OCI-LY3 (cell line): ENCODE results near the gene LIN7B.

Experiments
- EZH2phosphoT487 ChIP-seq: fragments of 200-600 bp; shearing (Covaris generic); IDR thresholded peaks from 2 replicates; pipeline ENCODE4 v1.6.1; 2018; ENCODE audit warnings: antibody characterized with exemption, mixed run types, low read depth
- TF ChIP-seq, protein P1 (sequence below): fragments of 200-600, 300-600 bp; sonication (generic); IDR thresholded peaks from 2 replicates; pipeline ENCODE4 v1.5.1; 2014; ENCODE audit warnings: antibody characterized with exemption, low read length, low read depth

DNA sequence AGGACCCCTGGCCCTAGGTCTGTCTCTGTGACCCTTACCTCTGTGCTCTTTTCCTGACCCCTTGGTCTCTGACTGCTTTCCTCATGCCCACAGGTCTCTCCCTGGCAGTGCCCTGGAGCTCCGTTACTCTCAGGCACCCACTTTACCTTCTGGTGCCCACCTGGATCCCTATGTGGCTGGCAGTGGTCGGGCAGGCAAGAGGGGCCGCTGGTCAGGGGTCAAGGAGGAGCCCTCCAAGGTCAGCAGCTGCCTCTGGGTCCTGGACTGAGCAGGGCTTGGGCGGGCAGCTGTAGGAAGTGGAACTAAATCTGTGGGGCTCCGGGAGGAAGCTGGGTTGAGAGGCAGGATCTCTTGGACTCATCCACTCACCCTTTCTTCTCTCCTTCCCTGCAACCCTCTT, 21.5 kb downstream of the LIN7B start:
- TF ChIP-seq, protein P1, sequence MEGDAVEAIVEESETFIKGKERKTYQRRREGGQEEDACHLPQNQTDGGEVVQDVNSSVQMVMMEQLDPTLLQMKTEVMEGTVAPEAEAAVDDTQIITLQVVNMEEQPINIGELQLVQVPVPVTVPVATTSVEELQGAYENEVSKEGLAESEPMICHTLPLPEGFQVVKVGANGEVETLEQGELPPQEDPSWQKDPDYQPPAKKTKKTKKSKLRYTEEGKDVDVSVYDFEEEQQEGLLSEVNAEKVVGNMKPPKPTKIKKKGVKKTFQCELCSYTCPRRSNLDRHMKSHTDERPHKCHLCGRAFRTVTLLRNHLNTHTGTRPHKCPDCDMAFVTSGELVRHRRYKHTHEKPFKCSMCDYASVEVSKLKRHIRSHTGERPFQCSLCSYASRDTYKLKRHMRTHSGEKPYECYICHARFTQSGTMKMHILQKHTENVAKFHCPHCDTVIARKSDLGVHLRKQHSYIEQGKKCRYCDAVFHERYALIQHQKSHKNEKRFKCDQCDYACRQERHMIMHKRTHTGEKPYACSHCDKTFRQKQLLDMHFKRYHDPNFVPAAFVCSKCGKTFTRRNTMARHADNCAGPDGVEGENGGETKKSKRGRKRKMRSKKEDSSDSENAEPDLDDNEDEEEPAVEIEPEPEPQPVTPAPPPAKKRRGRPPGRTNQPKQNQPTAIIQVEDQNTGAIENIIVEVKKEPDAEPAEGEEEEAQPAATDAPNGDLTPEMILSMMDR: no peak
- TF ChIP-seq EZH2phosphoT487: no peak
